Transverse colon (tissue), 4 donors: Measurements from ENCODE around the gene LIMCH1. TPM values are rescaled to one million over a fixed set of nuclear protein-coding genes. Genes with fewer than 3 reads are reported as not detected.

Experiments used
- DNase-seq: peaks from one replicate; pipeline ENCODE4 v3.0.0-alpha.2; 2019
- H3K27ac ChIP-seq, 4 donors: fragments of 200-600 bp; sonication (generic); 2 replicates each; pipeline ENCODE4 v1.5.1; 2016 to 2018; ENCODE audit warnings: inconsistent platforms in 4 of 4
- H3K27me3 ChIP-seq: fragments of 200-600 bp; sonication (generic); 2 replicates; pipeline ENCODE4 v1.5.1; 2017; ENCODE audit warnings: inconsistent platforms
- H3K36me3 ChIP-seq, 4 donors: fragments of 200-600 bp; sonication (generic); 2 replicates each; pipeline ENCODE4 v1.5.1; 2017 to 2019; ENCODE audit warnings: inconsistent platforms in 4 of 4
- H3K4me1 ChIP-seq, 4 donors: fragments of 200-600 bp; sonication (generic); 2 replicates each; pipeline ENCODE4 v1.5.1; 2017 to 2020; ENCODE audit warnings: inconsistent platforms in 4 of 4
- H3K4me3 ChIP-seq, 4 donors: fragments of 200-600 bp; sonication (generic); 1 replicate in 1 of 4; 2 replicates in 3 of 4; pipeline versions ENCODE4 v1.5.1 to v1.6.1; 2017 to 2019; ENCODE audit warnings: inconsistent platforms in 4 of 4
- H3K9me3 ChIP-seq, 2 donors: fragments of 200-600 bp; sonication (generic); 2 replicates each; pipeline ENCODE4 v1.5.1; 2017 to 2019; ENCODE audit warnings: inconsistent platforms in 2 of 2
- EP300 ChIP-seq: sonication (generic); formaldehyde crosslinking; IDR thresholded peaks from one replicate; pipeline ENCODE4 v1.6.1; 2017; ENCODE audit warnings: antibody characterized with exemption, low read depth
- POLR2A ChIP-seq: fragments of 450-650 bp; IDR thresholded peaks from one replicate; pipeline ENCODE4 v1.6.1; 2016; ENCODE audit warnings: antibody characterized with exemption, mild to moderate bottlenecking, moderate library complexity
- POLR2AphosphoS5 ChIP-seq, 3 donors: sonication (generic); formaldehyde crosslinking; IDR thresholded peaks; one replicate each; pipeline ENCODE4 v1.6.1; 2016; ENCODE audit warnings: antibody characterized with exemption in 3 of 3
- WGBS, 2 donors: methylation state at CpG; one replicate each; pipeline ENCODE4 v1.1.5; 2018; ENCODE audit warnings: low coverage in 1 of 2; 5-methylcytosine and 5-hydroxymethylcytosine counted together
- in situ Hi-C, 4 donors: fragments of 200-750 bp; cut with MboI; loops; one replicate each; pipeline versions ENCODE4 v1.15.0 to v1.15.1; 2017; ENCODE audit warnings: low sequenced_read_pairs in 3 of 4, low pct_ligation_motif_present in 1 of 4, low pct_unique_long_range_greater_than_20kb in 1 of 4
- intact Hi-C: fragments of 100-400 bp; cut with DNase I; formaldehyde crosslinking; loops from one replicate; pipeline ENCODE4 v1.15.1; 2023; ENCODE audit warnings: low total_unique reads
- total RNA-seq, 4 donors: library from RNA; depleted of rRNA; stranded (reverse); fragments of >200 nt; gene quantifications; one replicate each; pipeline ENCODE4 v1.1.0, GENCODE V29; 2016
- TF ChIP-seq, protein P1 (sequence below), 5 experiments: fragments of 200-600 bp in 3 of 5; fragments of 450-650 bp in 2 of 5; sonication (generic) in 3 of 5; IDR thresholded peaks; 1 replicate in 2 of 5; 2 replicates in 3 of 5; pipeline ENCODE4 v1.5.1; 2016 to 2017; ENCODE audit warnings: antibody characterized with exemption in 5 of 5, inconsistent platforms in 3 of 5, mild to moderate bottlenecking in 2 of 5, moderate library complexity in 1 of 5

The LIMCH1 gene
- total RNA-seq, 4 donors from 2014 or later: 5.5 to 18.5 (median 9.7) TPM

DNA sequence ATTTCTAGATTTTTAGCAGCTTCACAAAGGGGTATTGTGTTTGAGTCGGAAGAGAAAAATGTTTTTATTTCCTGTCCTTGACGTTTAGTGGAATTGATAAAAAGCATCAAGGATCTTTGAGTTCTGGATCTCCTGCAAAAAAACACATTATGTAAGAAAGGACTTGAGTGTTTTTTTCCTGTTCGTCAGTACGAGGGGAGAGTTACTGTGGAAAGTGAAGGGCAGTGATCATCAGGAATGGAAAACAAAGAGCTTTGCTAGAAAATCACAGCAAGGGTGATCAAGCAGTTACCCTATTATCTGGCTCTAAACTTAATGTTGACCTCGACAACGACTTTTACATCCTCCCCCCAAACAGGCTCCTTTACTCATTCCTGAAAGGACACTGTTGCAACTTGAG is 7.3 kb downstream of the LIMCH1 start:
- Histone ChIP-seq H3K4me1 (peaks cover 0 to 4% (median 0%) of the 10 kb centered on the region in 4 donors), H3K9me3 (no peaks in the 10 kb centered on the region), H3K36me3 (no peaks in the 10 kb centered on the region), H3K27me3 (no peaks in the 10 kb centered on the region), H3K4me3 (no peak overlapping the region), H3K27ac (no peak overlapping the region)
- in situ Hi-C loops: no loop called here
- no peak for DNase-seq
- TF ChIP-seq, protein P1, sequence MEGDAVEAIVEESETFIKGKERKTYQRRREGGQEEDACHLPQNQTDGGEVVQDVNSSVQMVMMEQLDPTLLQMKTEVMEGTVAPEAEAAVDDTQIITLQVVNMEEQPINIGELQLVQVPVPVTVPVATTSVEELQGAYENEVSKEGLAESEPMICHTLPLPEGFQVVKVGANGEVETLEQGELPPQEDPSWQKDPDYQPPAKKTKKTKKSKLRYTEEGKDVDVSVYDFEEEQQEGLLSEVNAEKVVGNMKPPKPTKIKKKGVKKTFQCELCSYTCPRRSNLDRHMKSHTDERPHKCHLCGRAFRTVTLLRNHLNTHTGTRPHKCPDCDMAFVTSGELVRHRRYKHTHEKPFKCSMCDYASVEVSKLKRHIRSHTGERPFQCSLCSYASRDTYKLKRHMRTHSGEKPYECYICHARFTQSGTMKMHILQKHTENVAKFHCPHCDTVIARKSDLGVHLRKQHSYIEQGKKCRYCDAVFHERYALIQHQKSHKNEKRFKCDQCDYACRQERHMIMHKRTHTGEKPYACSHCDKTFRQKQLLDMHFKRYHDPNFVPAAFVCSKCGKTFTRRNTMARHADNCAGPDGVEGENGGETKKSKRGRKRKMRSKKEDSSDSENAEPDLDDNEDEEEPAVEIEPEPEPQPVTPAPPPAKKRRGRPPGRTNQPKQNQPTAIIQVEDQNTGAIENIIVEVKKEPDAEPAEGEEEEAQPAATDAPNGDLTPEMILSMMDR (IDR thresholded peaks at IDR 0.05): no peak
- TF ChIP-seq EP300 (no peak), POLR2A (no peak)
- WGBS, 2 donors: 67 to 71% methylated on average over 6 of the region's 6 CpGs
- intact Hi-C loops: no loop called here

GRCh38 chr4:41546638-41547037 is 8.7 kb downstream of the LIMCH1 start:
- Histone ChIP-seq H3K4me3 (no peak overlapping the region), H3K27ac (no peak overlapping the region), H3K4me1 (peaks cover 0 to 7% (median 0%) of the 10 kb centered on the region in 4 donors), H3K9me3 (no peaks in the 10 kb centered on the region), H3K36me3 (no peaks in the 10 kb centered on the region), H3K27me3 (no peaks in the 10 kb centered on the region)
- in situ Hi-C loops: no loop called here
- TF ChIP-seq, protein P1 (IDR thresholded peaks at IDR 0.05): no peak
- TF ChIP-seq POLR2AphosphoS5 (IDR thresholded peaks at IDR 0.05) (no peak), POLR2A (no peak), EP300 (no peak)
- intact Hi-C loops: no loop called here
- no peak for DNase-seq
- 85 to 94% methylated on average over 2 of the region's 2 CpGs for WGBS, 2 donors

- Histone ChIP-seq H3K4me3 (no peak overlapping the region), H3K4me1 (peaks cover 0 to 4% (median 0%) of the 10 kb centered on the region in 4 donors), H3K36me3 (no peaks in the 10 kb centered on the region), H3K27me3 (no peaks in the 10 kb centered on the region), H3K9me3 (no peaks in the 10 kb centered on the region), H3K27ac (no peak overlapping the region)
- no peak for DNase-seq
- TF ChIP-seq, protein P1 (IDR thresholded peaks at IDR 0.05): no peak
- TF ChIP-seq POLR2AphosphoS5 (IDR thresholded peaks at IDR 0.05) (no peak), EP300 (no peak), POLR2A (no peak)
- WGBS, 2 donors: 72 to 92% methylated on average over 3 of the region's 3 CpGs
- in situ Hi-C loops: no loop called here
- intact Hi-C loops: no loop called here
Measured at GRCh38 chr4:41548305-41548880, 10.4 kb downstream of the LIMCH1 start.

- peaks cover 0 to 4% (median 0%) of the 10 kb centered on the region in 4 donors for H3K4me1 ChIP-seq
- H3K4me3 ChIP-seq: no peak overlapping the region
- WGBS, 2 donors: 78 to 83% methylated on average over 3 of the region's 3 CpGs
- H3K27me3 ChIP-seq: no peaks in the 10 kb centered on the region
- TF ChIP-seq, protein P1 (IDR thresholded peaks at IDR 0.05): no peak
- no peak for TF ChIP-seq POLR2AphosphoS5 (IDR thresholded peaks at IDR 0.05)
- TF ChIP-seq POLR2A: no peak
- in situ Hi-C loops (no loop called here), intact Hi-C loops (no loop called here)
- no peaks in the 10 kb centered on the region for H3K36me3 ChIP-seq
- no peak overlapping the region for H3K27ac ChIP-seq
- no peak for DNase-seq
- no peaks in the 10 kb centered on the region for H3K9me3 ChIP-seq
Measured at GRCh38 chr4:41549478-41549877, 11.5 kb downstream of the LIMCH1 start.
